ENCODE measurements around the gene RSPH10B.
"Not testable (repeated sequence)": the region's sequence is repeated elsewhere in the genome, so short reads cannot be mapped to it uniquely, and the experiment has no call there.

The RSPH10B gene

GRCh38 chr7:6008668-6009611 is 38.5 kb upstream of the RSPH10B start, which contains the start of the genes AIMP2 and PMS2:
Gene AIMP2 (plus strand): TSS chr7:6009272. CDS start chr7:6009364, 92 bp downstream.
Gene PMS2 (minus strand): TSS chr7:6009049. CDS start chr7:6009019, 30 bp downstream.
- Histone ChIP-seq H3K9ac (ENCODE audit: low read length) (peak within 1 kb of the TSS; percentile 84), H3K9me2 (replicated peaks; ENCODE audit: insufficient read depth, low read length) (no peaks in the 10 kb centered on the region), H3K27me3 (ENCODE audit: low read length) (no peaks in the 10 kb centered on the region), H3K9me3 (ENCODE audit: insufficient read depth, low read length) (no peaks in the 10 kb centered on the region), H3F3A (ENCODE audit: insufficient read depth) (peaks cover 25% of the 10 kb centered on the region), H4K20me1 (ENCODE audit: low read depth, low read length) (no peaks in the 10 kb centered on the region), H3K4me2 (ENCODE audit: low read depth, low read length, poor library complexity, severe bottlenecking) (peak within 1 kb of the TSS; percentile 92), H3K27ac (ENCODE audit: low read depth, low read length) (peak within 1 kb of the TSS; percentile 77), H3K79me2 (ENCODE audit: insufficient read depth, low read length) (peaks cover 60% of the 10 kb centered on the region), H2AFZ (ENCODE audit: low read depth, low read length, severe bottlenecking) (peak within 1 kb of the TSS; percentile 68), H3K36me3 (ENCODE audit: low read length) (0 out of 2 replicates have a peak, but pooled peaks cover 3% of the 10 kb centered on the region), H3K4me3 (ENCODE audit: insufficient read depth, low read length, poor library complexity, severe bottlenecking) (peak within 1 kb of the TSS; percentile 81)
- no peak for TF ChIP-seq EZH2phosphoT487 (conservative IDR thresholded peaks at IDR 0.05; ENCODE audit: low read length)
- TF ChIP-seq CTCF (IDR thresholded peaks at IDR 0.05; ENCODE audit: insufficient read depth, low read length, poor library complexity, severe bottlenecking), result no peak

DNA sequence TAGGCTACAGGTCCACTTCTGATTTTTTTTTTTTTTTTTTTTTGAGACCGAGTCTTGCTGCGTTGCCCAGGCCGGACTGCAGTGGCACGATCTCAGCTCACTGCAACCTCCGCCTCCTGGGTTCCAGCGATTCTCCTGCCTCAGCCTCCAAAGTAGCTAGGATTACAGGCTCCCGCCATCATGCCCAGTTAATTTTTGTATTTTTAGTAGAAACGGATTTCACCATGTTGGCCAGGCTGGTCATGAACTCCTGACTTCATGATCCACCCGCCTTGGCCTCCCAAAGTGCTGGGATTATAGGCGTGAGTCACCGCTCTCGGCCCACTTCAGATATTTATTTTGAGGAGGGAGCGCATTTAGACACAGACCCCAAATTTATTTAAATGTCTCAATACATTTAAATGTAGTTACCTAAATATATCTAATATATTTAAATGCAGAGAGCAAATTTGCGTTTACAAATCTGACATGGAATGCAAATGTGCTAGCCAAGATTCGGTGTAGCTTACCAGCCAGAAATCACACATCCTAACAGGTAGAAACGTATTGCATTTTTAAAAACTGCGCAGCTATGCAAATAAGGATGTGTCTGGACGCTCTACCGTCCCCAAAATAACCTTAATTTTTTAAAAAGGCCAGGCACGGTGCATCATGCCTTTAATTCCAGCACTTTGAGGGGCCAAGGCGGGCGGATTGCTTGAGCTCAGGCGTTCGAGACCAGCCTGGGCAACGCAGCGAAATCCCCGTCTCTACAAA is 37.5 kb upstream of the RSPH10B start:
- not testable (repeated sequence) for H3K36me3 ChIP-seq (ENCODE audit: low read length); H3K9me2 ChIP-seq (replicated peaks; ENCODE audit: insufficient read depth, low read length); H4K20me1 ChIP-seq (ENCODE audit: low read depth, low read length); H3K27me3 ChIP-seq (ENCODE audit: low read length); H3K9me3 ChIP-seq (ENCODE audit: insufficient read depth, low read length); H2AFZ ChIP-seq (ENCODE audit: low read depth, low read length, severe bottlenecking)
- peaks cover 53% of the 10 kb centered on the region for H3K79me2 ChIP-seq (ENCODE audit: insufficient read depth, low read length)
- peak overlapping the region; percentile 84 for H3K9ac ChIP-seq (ENCODE audit: low read length)
- peak overlapping the region; percentile 92 for H3K4me2 ChIP-seq (ENCODE audit: low read depth, low read length, poor library complexity, severe bottlenecking)
- peak overlapping the region; percentile 81 for H3K4me3 ChIP-seq (ENCODE audit: insufficient read depth, low read length, poor library complexity, severe bottlenecking)
- peak overlapping the region; percentile 77 for H3K27ac ChIP-seq (ENCODE audit: low read depth, low read length)
- H3F3A ChIP-seq (ENCODE audit: insufficient read depth), result peaks cover 25% of the 10 kb centered on the region

GRCh38 chr7:6007386-6007785 is 36.9 kb upstream of the RSPH10B start:
- H3K79me2 ChIP-seq (ENCODE audit: insufficient read depth, low read length), result peaks cover 47% of the 10 kb centered on the region
- peak overlapping the region; percentile 81 for H3K4me3 ChIP-seq (ENCODE audit: insufficient read depth, low read length, poor library complexity, severe bottlenecking)
- peak overlapping the region; percentile 77 for H3K27ac ChIP-seq (ENCODE audit: low read depth, low read length)
- no peak for TF ChIP-seq CTCF (IDR thresholded peaks at IDR 0.05; ENCODE audit: insufficient read depth, low read length, poor library complexity, severe bottlenecking)
- TF ChIP-seq EZH2phosphoT487 (conservative IDR thresholded peaks at IDR 0.05; ENCODE audit: low read length), result no peak
- H3K27me3 ChIP-seq (ENCODE audit: low read length), result no peaks in the 10 kb centered on the region
- no peaks in the 10 kb centered on the region for H4K20me1 ChIP-seq (ENCODE audit: low read depth, low read length)
- H2AFZ ChIP-seq (ENCODE audit: low read depth, low read length, severe bottlenecking), result no peak overlapping the region
- peaks cover 24% of the 10 kb centered on the region for H3F3A ChIP-seq (ENCODE audit: insufficient read depth)
- H3K9me3 ChIP-seq (ENCODE audit: insufficient read depth, low read length), result no peaks in the 10 kb centered on the region
- H3K9me2 ChIP-seq (replicated peaks; ENCODE audit: insufficient read depth, low read length), result no peaks in the 10 kb centered on the region
- peak overlapping the region; percentile 92 for H3K4me2 ChIP-seq (ENCODE audit: low read depth, low read length, poor library complexity, severe bottlenecking)
- peaks cover 8% of the 10 kb centered on the region; the same call in 1 of the 2 replicates for H3K36me3 ChIP-seq (ENCODE audit: low read length)
- H3K9ac ChIP-seq (ENCODE audit: low read length), result peak overlapping the region; percentile 84
